Measurements from ENCODE around the gene MGAT4B. TPM values are rescaled to one million over a fixed set of nuclear protein-coding genes. Genes with fewer than 3 reads are reported as not detected.

Gene MGAT4B
- total RNA-seq, 4 donors from 2014 or later = 28.3 to 86.0 (median 61.4) TPM

GRCh38 chr5:179788193-179788854, 18.3 kb downstream of the MGAT4B start:
- Histone ChIP-seq H3K9me3 (no peaks in the 10 kb centered on the region), H3K27me3 (no peaks in the 10 kb centered on the region), H3K4me3 (no peak overlapping the region), H3K36me3 (no peaks in the 10 kb centered on the region), H3K27ac (no peak overlapping the region), H3K4me1 (peaks cover 0 to 3% of the 10 kb centered on the region in 2 donors)
- ATAC-seq = no peak
- TF ChIP-seq CTCF (IDR thresholded peaks at IDR 0.05 in 4 of 5, conservative IDR thresholded peaks at IDR 0.05 in 1 of 5) = no peak
- no peak for TF ChIP-seq POLR2A (IDR thresholded peaks at IDR 0.05)
- in situ Hi-C loops (cut with MboI; ENCODE audit: low sequenced_read_pairs in 4 of 4) (no loop called here), intact Hi-C loops (cut with DNase I; ENCODE audit: low total_unique reads) (no loop called here)
- DNase-seq = no peak

DNA sequence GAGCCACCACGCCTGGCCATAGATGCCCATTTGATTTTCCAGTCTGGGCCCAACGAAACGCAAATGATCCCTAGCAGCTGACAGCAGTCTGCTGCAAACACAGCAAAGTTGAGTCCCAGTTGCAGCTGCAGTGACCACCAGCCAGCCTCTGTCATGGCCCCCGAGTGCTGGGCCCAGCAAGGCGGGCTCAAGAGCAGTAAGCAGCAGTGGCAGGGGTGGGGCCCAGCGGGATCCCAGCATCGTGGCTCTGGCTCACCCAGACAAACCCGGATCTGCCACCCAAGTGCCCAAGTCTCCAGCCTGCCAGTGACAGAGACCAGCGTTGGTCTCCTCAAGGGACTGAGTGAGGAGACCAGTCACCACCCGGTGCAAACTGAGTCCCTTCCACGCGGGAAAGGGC, 19.8 kb downstream of the MGAT4B start:
- no peaks in the 10 kb centered on the region for H3K36me3 ChIP-seq
- H3K4me1 ChIP-seq = peaks cover 0 to 2% of the 10 kb centered on the region in 2 donors
- H3K9me3 ChIP-seq = no peaks in the 10 kb centered on the region
- no peak for TF ChIP-seq POLR2A (IDR thresholded peaks at IDR 0.05)
- no peak for TF ChIP-seq CTCF (IDR thresholded peaks at IDR 0.05 in 4 of 5, conservative IDR thresholded peaks at IDR 0.05 in 1 of 5)
- DNase-seq (no peak), ATAC-seq (no peak)
- intact Hi-C loops (cut with DNase I; ENCODE audit: low total_unique reads) = no loop called here
- no peaks in the 10 kb centered on the region for H3K27me3 ChIP-seq
- no peak overlapping the region for H3K4me3 ChIP-seq
- no peak overlapping the region for H3K27ac ChIP-seq
- in situ Hi-C loops (cut with MboI; ENCODE audit: low sequenced_read_pairs in 4 of 4) = no loop called here

DNA sequence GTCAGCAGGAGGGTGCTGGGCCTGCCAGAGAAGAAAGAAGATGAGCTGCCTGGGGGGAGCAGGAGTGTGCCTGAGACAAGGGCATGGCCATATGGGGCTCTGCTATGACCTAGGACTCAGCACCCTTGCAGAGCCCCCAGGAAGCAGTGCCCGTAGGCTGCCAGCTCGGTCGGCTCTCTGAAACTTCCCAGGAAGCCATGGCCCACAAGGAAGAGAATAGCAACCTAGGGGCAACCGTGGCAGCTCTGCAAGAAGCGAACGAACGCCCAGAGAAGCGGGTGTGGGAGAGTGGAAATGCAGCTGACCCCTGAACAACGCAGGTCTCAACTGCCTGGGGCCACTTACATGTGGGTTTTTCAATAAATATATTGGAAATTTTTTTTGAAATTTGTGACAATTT, 23.5 kb downstream of the MGAT4B start:
- no peak for ATAC-seq
- Histone ChIP-seq H3K27ac (no peak overlapping the region), H3K27me3 (no peaks in the 10 kb centered on the region), H3K9me3 (no peaks in the 10 kb centered on the region), H3K36me3 (peaks cover 0 to 8% of the 10 kb centered on the region in 2 donors), H3K4me3 (no peak overlapping the region), H3K4me1 (no peaks in the 10 kb centered on the region)
- in situ Hi-C loops (cut with MboI; ENCODE audit: low sequenced_read_pairs in 4 of 4) (no loop called here), intact Hi-C loops (cut with DNase I; ENCODE audit: low total_unique reads) (no loop called here)
- DNase-seq = no peak
- TF ChIP-seq CTCF (IDR thresholded peaks at IDR 0.05 in 4 of 5, conservative IDR thresholded peaks at IDR 0.05 in 1 of 5) (no peak), POLR2A (IDR thresholded peaks at IDR 0.05) (no peak)

DNA sequence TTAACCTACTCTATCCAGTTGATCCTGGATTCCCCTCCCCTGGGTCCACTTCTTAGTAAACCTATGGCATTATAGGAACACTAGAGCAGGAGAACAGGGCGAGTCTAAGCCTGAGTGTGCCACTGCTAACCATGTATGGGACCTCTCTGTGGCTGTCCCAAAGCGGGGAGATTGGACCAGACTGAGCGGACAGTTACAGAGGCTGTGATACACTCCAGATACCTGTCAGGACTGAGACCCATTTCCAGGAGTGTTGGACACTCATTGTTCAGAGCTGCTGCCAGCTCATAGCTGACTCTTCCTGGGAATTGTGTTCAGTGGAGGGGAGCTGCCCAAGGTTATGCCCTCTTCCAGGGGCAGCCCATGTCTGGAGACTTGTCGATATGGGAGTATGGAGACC, 24.8 kb downstream of the MGAT4B start:
- ATAC-seq (no peak), DNase-seq (no peak)
- H3K4me1 ChIP-seq = no peaks in the 10 kb centered on the region

More for the DNA sequence above, 24.8 kb downstream of the MGAT4B start:
- Histone ChIP-seq H3K27ac (no peak overlapping the region), H3K36me3 (peaks cover 0 to 8% of the 10 kb centered on the region in 2 donors), H3K27me3 (no peaks in the 10 kb centered on the region), H3K9me3 (no peaks in the 10 kb centered on the region), H3K4me3 (no peak overlapping the region)
- no peak for TF ChIP-seq POLR2A (IDR thresholded peaks at IDR 0.05)
- TF ChIP-seq CTCF (IDR thresholded peaks at IDR 0.05 in 4 of 5, conservative IDR thresholded peaks at IDR 0.05 in 1 of 5) = no peak
- intact Hi-C loops (cut with DNase I; ENCODE audit: low total_unique reads) (no loop called here), in situ Hi-C loops (cut with MboI; ENCODE audit: low sequenced_read_pairs in 4 of 4) (no loop called here)

All from gastrocnemius medialis (tissue), 4 donors.